ENCODE results near the gene LRBA. TPM values are rescaled to one million over a fixed set of nuclear protein-coding genes. Genes with fewer than 3 reads are reported as not detected.

LRBA gene
- polyA plus RNA-seq, 3 donors: 64.0 to 70.1 (median 67.0) TPM

GRCh38 chr4:150720973-150721518, 294.0 kb downstream of the LRBA start:
- DNase-seq (ENCODE audit: extremely low read depth in 1 of 11, low read depth in 9 of 11, low spot score in 4 of 11): no peak

GRCh38 chr4:150717952-150718351, 297.1 kb downstream of the LRBA start:
- no peak for DNase-seq (ENCODE audit: extremely low read depth in 1 of 11, low read depth in 9 of 11, low spot score in 4 of 11)

- no peak for DNase-seq (ENCODE audit: extremely low read depth in 1 of 11, low read depth in 9 of 11, low spot score in 4 of 11)
Observed at GRCh38 chr4:150714462-150715438, 300.3 kb downstream of the LRBA start.

GRCh38 chr4:150713251-150713650, 301.8 kb downstream of the LRBA start:
- DNase-seq (ENCODE audit: extremely low read depth in 1 of 11, low read depth in 9 of 11, low spot score in 4 of 11): no peak

GRCh38 chr4:150710770-150711375, 304.2 kb downstream of the LRBA start:
- no peak for DNase-seq (ENCODE audit: extremely low read depth in 1 of 11, low read depth in 9 of 11, low spot score in 4 of 11)

GRCh38 chr4:150708004-150708403, 307.1 kb downstream of the LRBA start:
- no peak for DNase-seq (ENCODE audit: extremely low read depth in 1 of 11, low read depth in 9 of 11, low spot score in 4 of 11)

GRCh38 chr4:150699599-150699998, 315.5 kb downstream of the LRBA start:
- DNase-seq (ENCODE audit: extremely low read depth in 1 of 11, low read depth in 9 of 11, low spot score in 4 of 11): no peak

- DNase-seq (ENCODE audit: extremely low read depth in 1 of 11, low read depth in 9 of 11, low spot score in 4 of 11): no peak
Observed at GRCh38 chr4:150695162-150695561, 319.9 kb downstream of the LRBA start.

GRCh38 chr4:150694438-150694837, 320.6 kb downstream of the LRBA start:
- no peak for DNase-seq (ENCODE audit: extremely low read depth in 1 of 11, low read depth in 9 of 11, low spot score in 4 of 11)

- DNase-seq (ENCODE audit: extremely low read depth in 1 of 11, low read depth in 9 of 11, low spot score in 4 of 11): no peak
Observed at GRCh38 chr4:150683775-150684350, 331.2 kb downstream of the LRBA start.

- no peak for DNase-seq (ENCODE audit: extremely low read depth in 1 of 11, low read depth in 9 of 11, low spot score in 4 of 11)
Observed at GRCh38 chr4:150682126-150682525, 333.0 kb downstream of the LRBA start.

GRCh38 chr4:150681063-150681462, 334.0 kb downstream of the LRBA start:
- DNase-seq (ENCODE audit: extremely low read depth in 1 of 11, low read depth in 9 of 11, low spot score in 4 of 11): no peak

GRCh38 chr4:150680651-150681050, 334.4 kb downstream of the LRBA start:
- DNase-seq (ENCODE audit: extremely low read depth in 1 of 11, low read depth in 9 of 11, low spot score in 4 of 11): no peak

- DNase-seq (ENCODE audit: extremely low read depth in 1 of 11, low read depth in 9 of 11, low spot score in 4 of 11): no peak
Observed at GRCh38 chr4:150679765-150680343, 335.2 kb downstream of the LRBA start.

GRCh38 chr4:150679018-150679764, 335.9 kb downstream of the LRBA start:
- DNase-seq (ENCODE audit: extremely low read depth in 1 of 11, low read depth in 9 of 11, low spot score in 4 of 11): no peak

GRCh38 chr4:150673793-150674192, 341.3 kb downstream of the LRBA start:
- DNase-seq (ENCODE audit: extremely low read depth in 1 of 11, low read depth in 9 of 11, low spot score in 4 of 11): no peak

- DNase-seq (ENCODE audit: extremely low read depth in 1 of 11, low read depth in 9 of 11, low spot score in 4 of 11): no peak
Observed at GRCh38 chr4:150668824-150669223, 346.3 kb downstream of the LRBA start.

GRCh38 chr4:150664935-150665334, 350.1 kb downstream of the LRBA start:
- DNase-seq (ENCODE audit: extremely low read depth in 1 of 11, low read depth in 9 of 11, low spot score in 4 of 11): no peak

GRCh38 chr4:150662686-150663085, 352.4 kb downstream of the LRBA start:
- no peak for DNase-seq (ENCODE audit: extremely low read depth in 1 of 11, low read depth in 9 of 11, low spot score in 4 of 11)
